Pancreas (tissue), 10 donors: ENCODE measurements around the gene CST9L. TPM values are rescaled to one million over a fixed set of nuclear protein-coding genes. Genes with fewer than 3 reads are reported as not detected.

Source experiments
- ATAC-seq, 4 donors: fragments of 200-7000 bp; cut with Tn5 transposase; one replicate each; pipeline versions ENCODE4 v1.8.0 to v1.9.1; 2020; ENCODE audit warnings: mild to moderate bottlenecking in 4 of 4, moderate library complexity in 4 of 4
- DNase-seq, 6 donors: peaks; one replicate each; pipeline ENCODE4 v3.0.0-alpha.2; 2020
- FAIRE-seq: peaks from 2 replicates; lab custom pipeline; 2012; peaks lifted over from hg19 to GRCh38; lab: Jason Lieb, UNC
- H3K27ac ChIP-seq, 4 donors: fragments of 200-600 bp; sonication (generic); 1 replicate in 3 of 4; 2 replicates in 1 of 4; pipeline versions ENCODE4 v1.5.0 to v1.8.0; 2020
- H3K27me3 ChIP-seq, 4 donors: fragments of 200-600 bp; one replicate each; pipeline ENCODE4 v1.8.0; 2021
- H3K36me3 ChIP-seq, 3 donors: fragments of 200-600 bp; sonication (generic) in 1 of 3; one replicate each; pipeline versions ENCODE4 v1.5.0 to v1.8.0; 2020 to 2021
- H3K4me1 ChIP-seq, 3 donors: fragments of 200-600 bp; one replicate each; pipeline ENCODE4 v1.8.0; 2021
- H3K4me3 ChIP-seq, 4 donors: fragments of 200-600 bp; sonication (generic) in 2 of 4; one replicate each; pipeline versions ENCODE4 v1.5.0 to v1.8.0; 2020 to 2021
- H3K9me3 ChIP-seq, 4 donors: fragments of 200-600 bp; one replicate each; pipeline ENCODE4 v1.8.0; 2021
- CTCF ChIP-seq, 4 donors: fragments of 200-600 bp; sonication (generic) in 3 of 4; IDR thresholded peaks; one replicate each; pipeline versions ENCODE4 v1.5.0 to v1.8.0; 2021; ENCODE audit warnings: antibody characterized with exemption in 4 of 4
- WGBS, 2 donors: extraction: QIAGEN DNeasy Blood & Tissue Kit; methylation state at CpG; one replicate each; pipeline ENCODE4 v1.1.7; 2013; 5-methylcytosine and 5-hydroxymethylcytosine counted together
- intact Hi-C, 3 donors: fragments of 100-400 bp; cut with DNase I; formaldehyde crosslinking; loops; one replicate each; pipeline versions ENCODE4 v1.11.1 to v1.14.2; 2022
- polyA plus RNA-seq, 2 donors: library from polyadenylated mRNA; stranded (reverse); fragments of 200-250 nt; gene quantifications; one replicate each; pipeline ENCODE4 v1.2.3, GENCODE V29; 2013
- total RNA-seq, 6 donors: library from RNA; stranded (reverse); fragmentation: NEBNext Ultra II Directional in 4 of 6; extraction: Animal tissue kit (Norgen Biotek cat#: 25700) in 4 of 6; gene quantifications; one replicate each; pipeline versions ENCODE4 v1.2.1 to v1.2.4, GENCODE V29; 2021 to 2023
- donor health status: healthy with polysubstance abuse.
- donor health status: DM: no; HTN: no; CAD: no; lungs with moderate emphysema.
- donor health status: DM: no; HTN: no; CAD: no.
- donor health status: control.
- donor health status: control.
- donor health status: Bipolar disorder and iron deficiency.
- donor health status: DM: yes; HTN: yes; CAD: no.
- donor health status: DM: no; HTN: no; CAD: no.
- donor health status: DM: no; HTN: no; CAD: no.
- donor health status: DM: yes; HTN: yes; CAD: no.

Gene CST9L
- total and polyA plus RNA-seq, 8 donors: not detected

- intact Hi-C loops: no loop called here
- no peak for ATAC-seq
- Histone ChIP-seq H3K36me3 (no peaks in the 10 kb centered on the region), H3K4me3 (no peak overlapping the region), H3K27ac (no peak overlapping the region), H3K4me1 (no peaks in the 10 kb centered on the region), H3K27me3 (no peaks in the 10 kb centered on the region), H3K9me3 (no peaks in the 10 kb centered on the region)
- peak; percentile 65 for FAIRE-seq
- DNase-seq: no peak
- no peak for TF ChIP-seq CTCF (IDR thresholded peaks at IDR 0.05)
Measured at GRCh38 chr20:23598481-23598880, 30.2 kb upstream of the CST9L start.

- Histone ChIP-seq H3K9me3 (no peaks in the 10 kb centered on the region), H3K36me3 (no peaks in the 10 kb centered on the region), H3K4me1 (no peaks in the 10 kb centered on the region), H3K4me3 (no peak overlapping the region), H3K27me3 (no peaks in the 10 kb centered on the region), H3K27ac (no peak overlapping the region)
- DNase-seq (no peak), ATAC-seq (no peak), FAIRE-seq (no peak)
- no peak for TF ChIP-seq CTCF (IDR thresholded peaks at IDR 0.05)
- WGBS, 2 donors: 50 to 51% methylated on average over 2 of the region's 2 CpGs
- intact Hi-C loops: no loop called here
Measured at GRCh38 chr20:23596579-23597250, 28.4 kb upstream of the CST9L start.

GRCh38 chr20:23595941-23596340, 27.7 kb upstream of the CST9L start:
- H3K36me3 ChIP-seq: no peaks in the 10 kb centered on the region
- H3K9me3 ChIP-seq: no peaks in the 10 kb centered on the region
- WGBS, 2 donors: 59 to 64% methylated on average over 1 of the region's 1 CpG
- H3K27me3 ChIP-seq: no peaks in the 10 kb centered on the region
- no peak for TF ChIP-seq CTCF (IDR thresholded peaks at IDR 0.05)
- FAIRE-seq (no peak), DNase-seq (no peak), ATAC-seq (peak in 1 of 4 donors; percentile 38)
- no peaks in the 10 kb centered on the region for H3K4me1 ChIP-seq
- H3K4me3 ChIP-seq: no peak overlapping the region
- intact Hi-C loops: no loop called here
- no peak overlapping the region for H3K27ac ChIP-seq

DNA sequence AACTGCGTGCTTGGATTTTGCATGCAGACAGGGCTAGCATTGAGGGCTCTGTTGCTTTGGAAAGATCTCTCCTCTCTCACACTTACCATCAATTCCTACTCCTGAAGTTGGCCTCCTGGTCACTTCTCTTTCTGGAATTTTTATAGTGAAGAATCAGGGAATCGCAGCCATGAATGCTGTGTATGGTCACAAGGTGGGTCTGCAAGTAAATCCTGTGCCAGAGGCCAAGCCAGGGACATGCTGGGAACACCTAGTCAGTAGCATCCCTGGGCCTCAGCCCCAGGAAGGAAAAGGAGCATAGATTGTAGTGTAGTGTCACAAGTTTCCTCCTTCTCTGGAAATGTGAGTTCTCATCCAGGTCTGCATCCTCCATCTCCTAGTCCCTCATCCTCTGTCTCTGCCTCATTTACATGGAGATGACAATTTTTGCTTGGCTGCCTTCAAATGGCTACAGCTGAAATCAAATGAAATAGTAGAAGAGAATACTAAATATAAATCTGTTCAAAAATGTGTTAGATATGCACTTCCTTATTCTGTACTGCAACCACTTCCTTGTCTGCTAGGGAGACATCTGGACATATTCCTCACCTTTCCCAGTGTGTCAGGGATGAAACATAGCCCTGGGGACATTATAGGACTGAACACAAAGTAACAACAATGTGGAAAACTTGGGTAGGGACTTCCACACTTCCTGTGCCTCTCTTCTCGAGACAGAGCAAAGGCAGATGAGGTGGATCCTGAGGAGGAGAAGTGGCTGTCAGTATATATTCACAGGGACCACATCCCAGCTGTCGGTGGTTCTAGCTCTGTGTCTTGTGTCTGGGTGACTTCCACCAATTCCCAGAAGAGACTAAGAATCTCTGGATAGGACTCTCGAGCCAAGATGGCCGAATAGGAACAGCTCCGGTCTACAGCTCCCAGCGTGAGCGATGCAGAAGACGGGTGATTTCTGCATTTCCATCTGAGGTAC, 20.4 kb upstream of the CST9L start:
- WGBS, 2 donors: 74 to 77% methylated on average over 10 of the region's 10 CpGs
- FAIRE-seq (no peak), DNase-seq (no peak), ATAC-seq (no peak)
- no peaks in the 10 kb centered on the region for H3K27me3 ChIP-seq
- H3K4me1 ChIP-seq: no peaks in the 10 kb centered on the region
- H3K9me3 ChIP-seq: no peaks in the 10 kb centered on the region
- intact Hi-C loops: no loop called here
- H3K4me3 ChIP-seq: no peak overlapping the region
- no peaks in the 10 kb centered on the region for H3K36me3 ChIP-seq
- no peak overlapping the region for H3K27ac ChIP-seq
- TF ChIP-seq CTCF (IDR thresholded peaks at IDR 0.05): no peak
